Uterus (tissue), 2 donors: Measurements from ENCODE around the gene KREMEN2.

Source experiments
- CTCF ChIP-seq, 4 experiments: fragments of 200-600 bp in 2 of 4; fragments of 450-650 bp in 2 of 4; sonication (generic) in 2 of 4; IDR thresholded peaks; one replicate each; pipeline ENCODE4 v1.5.1; 2016 to 2019; ENCODE audit warnings: antibody characterized with exemption in 4 of 4, mild to moderate bottlenecking in 2 of 4, moderate library complexity in 1 of 4
- POLR2A ChIP-seq, 2 donors: fragments of 450-650 bp; IDR thresholded peaks; one replicate each; pipeline ENCODE4 v1.6.1; 2016; ENCODE audit warnings: antibody characterized with exemption in 2 of 2, mild to moderate bottlenecking in 1 of 2, moderate library complexity in 1 of 2

GRCh38 chr16:3017344-3017743, 53.3 kb downstream of the KREMEN2 start:
- TF ChIP-seq CTCF (IDR thresholded peaks at IDR 0.05): no peak
- no peak for TF ChIP-seq POLR2A (IDR thresholded peaks at IDR 0.05)
